ENCODE data around the gene CDC42EP2.

The CDC42EP2 gene

DNA sequence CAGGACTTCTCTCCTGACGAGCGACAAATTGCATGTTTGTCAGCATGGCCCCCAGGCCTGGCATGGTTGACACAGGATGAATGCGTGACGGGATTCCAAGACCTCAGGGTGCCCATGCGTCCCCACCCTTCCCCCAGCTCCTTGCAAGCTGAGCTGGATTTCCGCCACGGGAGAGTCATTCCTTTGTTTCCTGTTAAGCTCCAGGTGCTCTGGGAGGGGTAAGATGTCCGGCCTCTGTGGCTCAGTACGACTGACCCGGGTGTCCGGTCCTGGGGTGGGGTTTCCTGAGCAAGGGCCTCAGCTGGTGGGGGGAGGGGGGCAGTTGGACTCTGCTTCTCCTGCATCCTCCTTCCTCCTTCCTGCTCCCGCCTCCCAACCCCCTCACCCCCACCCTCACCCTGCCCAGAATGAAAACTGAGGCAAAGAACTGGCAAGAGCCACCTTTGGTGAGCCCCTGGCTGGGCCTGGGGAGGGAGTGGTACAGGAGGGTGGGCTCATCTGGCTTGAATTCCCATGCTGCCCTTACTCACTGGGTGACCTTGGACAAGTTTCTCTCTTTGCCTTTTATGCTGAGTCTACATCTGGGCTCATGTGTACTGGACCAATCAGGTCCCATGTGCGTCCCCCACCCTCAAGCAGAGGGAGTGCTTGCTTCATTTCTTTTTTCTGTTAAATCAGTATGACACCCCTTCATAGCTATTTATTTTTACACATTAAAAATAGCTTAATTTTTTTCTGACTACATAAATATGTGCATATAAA is 2.5 kb downstream of the CDC42EP2 start:
- no peak for TF ChIP-seq CTCF (IDR thresholded peaks at IDR 0.05; ENCODE audit: low read length, missing control alignments)
- H3K4me3 ChIP-seq (replicated peaks; ENCODE audit: low read depth, low read length): peak overlapping the region; percentile 95
- peak; percentile 86 for DNase-seq (ENCODE audit: low read depth)

- TF ChIP-seq CTCF (IDR thresholded peaks at IDR 0.05; ENCODE audit: low read length, missing control alignments): no peak
- no peak overlapping the region for H3K4me3 ChIP-seq (replicated peaks; ENCODE audit: low read depth, low read length)
- no peak for DNase-seq (ENCODE audit: low read depth)
These were observed 5.9 kb downstream of the CDC42EP2 start for GRCh38 chr11:65320386-65321075.

- TF ChIP-seq CTCF (IDR thresholded peaks at IDR 0.05; ENCODE audit: low read length, missing control alignments): no peak
These were observed 6.4 kb downstream of the CDC42EP2 start for GRCh38 chr11:65321076-65321475.

GRCh38 chr11:65321828-65322485 is 7.3 kb downstream of the CDC42EP2 start:
- TF ChIP-seq CTCF (IDR thresholded peaks at IDR 0.05; ENCODE audit: low read length, missing control alignments): no peak
- no peak overlapping the region for H3K4me3 ChIP-seq (replicated peaks; ENCODE audit: low read depth, low read length)

More at GRCh38 chr11:65321076-65321475, 6.4 kb downstream of the CDC42EP2 start:
- H3K4me3 ChIP-seq (replicated peaks; ENCODE audit: low read depth, low read length): no peak overlapping the region
- DNase-seq (ENCODE audit: low read depth): no peak

DNA sequence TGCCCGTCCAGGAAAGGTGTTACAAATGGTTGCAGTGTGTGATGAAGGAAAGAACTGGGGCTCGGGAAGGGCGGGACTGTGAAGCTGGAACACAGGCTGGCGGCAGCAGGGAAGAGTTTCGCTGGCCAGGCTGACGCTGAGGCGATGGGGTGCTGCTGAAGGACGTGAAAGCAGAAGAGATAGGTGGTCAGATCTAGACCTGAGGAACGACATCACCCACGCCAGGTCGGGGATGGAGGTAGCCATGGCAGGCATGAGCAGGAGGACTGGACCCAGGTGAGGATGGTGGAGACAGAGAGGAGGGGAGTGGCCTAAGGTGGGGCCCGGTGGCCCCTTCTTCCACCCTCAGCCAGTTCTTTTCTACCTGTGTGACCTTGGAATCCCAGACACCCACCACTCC is 9.1 kb downstream of the CDC42EP2 start:
- no peak for DNase-seq (ENCODE audit: low read depth)
- H3K4me3 ChIP-seq (replicated peaks; ENCODE audit: low read depth, low read length): no peak overlapping the region
- TF ChIP-seq CTCF (IDR thresholded peaks at IDR 0.05; ENCODE audit: low read length, missing control alignments): no peak

More at GRCh38 chr11:65321828-65322485, 7.3 kb downstream of the CDC42EP2 start:
- no peak for DNase-seq (ENCODE audit: low read depth)

GRCh38 chr11:65325435-65325834 is 10.8 kb downstream of the CDC42EP2 start:
- TF ChIP-seq CTCF (IDR thresholded peaks at IDR 0.05; ENCODE audit: low read length, missing control alignments): no peak
- DNase-seq (ENCODE audit: low read depth): no peak
- no peak overlapping the region for H3K4me3 ChIP-seq (replicated peaks; ENCODE audit: low read depth, low read length)

Data from fibroblast of pulmonary artery (primary cell).